HepG2 (cell line): ENCODE data around the gene TOP1. TPM values are rescaled to one million over a fixed set of nuclear protein-coding genes. Genes with fewer than 3 reads are reported as not detected.
A peak's percentile ranks its signal among the peaks of the same experiment; 100 is the strongest.

Experiments used
- ARID5B ChIP-seq: IDR thresholded peaks from 2 replicates; pipeline ENCODE4 v1.4.0; 2020; ENCODE audit warnings: mild to moderate bottlenecking, missing genetic modification reagents
- ARNTL ChIP-seq: sonication (generic); formaldehyde crosslinking; IDR thresholded peaks from 2 replicates; pipeline ENCODE4 v1.4.0; 2020; ENCODE audit warnings: mild to moderate bottlenecking, missing genetic modification reagents
- BRD4 ChIP-seq: sonication (generic); formaldehyde crosslinking; IDR thresholded peaks from 2 replicates; pipeline ENCODE4 v1.4.0; 2020; ENCODE audit warnings: missing genetic modification reagents
- ELF4 ChIP-seq: sonication (generic); formaldehyde crosslinking; IDR thresholded peaks from 2 replicates; pipeline ENCODE4 v1.5.0; 2020; ENCODE audit warnings: missing genetic modification reagents, mild to moderate bottlenecking, moderate library complexity, borderline replicate concordance
- FOSL2 ChIP-seq: sonication (generic); formaldehyde crosslinking; IDR thresholded peaks from 2 replicates; pipeline ENCODE4 v1.4.0; 2020; ENCODE audit warnings: missing genetic modification reagents
- FOXP1 ChIP-seq, 2 experiments: fragments of 450-650 bp in 1 of 2; IDR thresholded peaks; 2 replicates each; pipeline ENCODE4 v1.6.1; 2017 to 2018; ENCODE audit warnings: antibody characterized with exemption in 1 of 2
- GTF3A ChIP-seq: sonication (generic); formaldehyde crosslinking; conservative IDR thresholded peaks from 2 replicates; pipeline ENCODE4 v1.4.0; 2020; ENCODE audit warnings: mild to moderate bottlenecking, missing genetic modification reagents
- JUNB ChIP-seq: sonication (generic); formaldehyde crosslinking; IDR thresholded peaks from 2 replicates; pipeline ENCODE4 v1.8.0; 2022; ENCODE audit warnings: missing genetic modification reagents, mild to moderate bottlenecking, borderline replicate concordance
- KDM5A ChIP-seq: fragments of 200-600 bp; sonication (generic); IDR thresholded peaks from 2 replicates; pipeline ENCODE4 v1.7.0; 2018; ENCODE audit warnings: antibody characterized with exemption, mild to moderate bottlenecking, low read length, borderline replicate concordance
- MED1 ChIP-seq: sonication (generic); formaldehyde crosslinking; IDR thresholded peaks from 2 replicates; pipeline ENCODE4 v1.4.0; 2020; ENCODE audit warnings: missing genetic modification reagents
- MYNN ChIP-seq: sonication (generic); formaldehyde crosslinking; IDR thresholded peaks from 2 replicates; pipeline ENCODE4 v1.4.0; 2020; ENCODE audit warnings: mild to moderate bottlenecking, low read depth, missing genetic modification reagents
- NBN ChIP-seq: fragments of 450-650 bp; conservative IDR thresholded peaks from 2 replicates; pipeline ENCODE4 v1.6.1; 2017
- NRL ChIP-seq: sonication (generic); formaldehyde crosslinking; IDR thresholded peaks from 2 replicates; pipeline ENCODE4 v1.5.0; 2020; ENCODE audit warnings: missing genetic modification reagents, mild to moderate bottlenecking, moderate library complexity, borderline replicate concordance
- RCOR2 ChIP-seq: IDR thresholded peaks from 2 replicates; pipeline ENCODE4 v1.6.1; 2016; ENCODE audit warnings: missing biosample characterization, missing genetic modification reagents
- SKIL ChIP-seq: sonication (generic); formaldehyde crosslinking; IDR thresholded peaks from 2 replicates; pipeline ENCODE4 v1.8.0; 2022; ENCODE audit warnings: missing genetic modification reagents, mild to moderate bottlenecking, moderate library complexity, borderline replicate concordance
- SP140L ChIP-seq: sonication (generic); formaldehyde crosslinking; IDR thresholded peaks from 2 replicates; pipeline ENCODE4 v1.4.0; 2020; ENCODE audit warnings: missing genetic modification reagents, borderline replicate concordance
- TRIM24 ChIP-seq: sonication (generic); formaldehyde crosslinking; IDR thresholded peaks from 2 replicates; pipeline ENCODE4 v1.8.0; 2022; ENCODE audit warnings: mild to moderate bottlenecking, missing genetic modification reagents
- ZBTB37 ChIP-seq: sonication (generic); formaldehyde crosslinking; IDR thresholded peaks from 2 replicates; pipeline ENCODE4 v1.4.0; 2020; ENCODE audit warnings: mild to moderate bottlenecking, missing genetic modification reagents
- ZNF232 ChIP-seq: sonication (generic); formaldehyde crosslinking; IDR thresholded peaks from 2 replicates; pipeline ENCODE4 v1.4.0; 2020; ENCODE audit warnings: missing genetic modification reagents, borderline replicate concordance
- ZNF780A ChIP-seq: sonication (generic); formaldehyde crosslinking; IDR thresholded peaks from 2 replicates; pipeline ENCODE4 v1.8.0; 2022; ENCODE audit warnings: mild to moderate bottlenecking, missing genetic modification reagents, moderate library complexity
- ZNF839 ChIP-seq: sonication (generic); formaldehyde crosslinking; IDR thresholded peaks from 2 replicates; pipeline ENCODE4 v1.4.0; 2020; ENCODE audit warnings: missing genetic modification reagents, mild to moderate bottlenecking, borderline replicate concordance
- ZNF850 ChIP-seq: sonication (generic); formaldehyde crosslinking; conservative IDR thresholded peaks from 2 replicates; pipeline ENCODE4 v1.9.0; 2021; ENCODE audit warnings: mild to moderate bottlenecking, missing genetic modification reagents
- ZNF879 ChIP-seq: sonication (generic); formaldehyde crosslinking; IDR thresholded peaks from 2 replicates; pipeline ENCODE4 v1.8.1; 2023; ENCODE audit warnings: missing genetic modification reagents
- ZSCAN31 ChIP-seq: sonication (generic); formaldehyde crosslinking; IDR thresholded peaks from 2 replicates; pipeline ENCODE4 v1.5.0; 2020; ENCODE audit warnings: low read depth, mild to moderate bottlenecking, missing genetic modification reagents
- polyA plus RNA-seq, 8 experiments: library from polyadenylated mRNA; depleted of rRNA in 3 of 8; stranded (reverse) in 7 of 8; unstranded in 1 of 8; fragments of >200 nt; fragmentation: Illumina TruSeq in 4 of 8; extraction: Trizol in 4 of 8; gene quantifications; 2 replicates each; pipeline versions ENCODE4 v1.2.1 to v1.2.3, GENCODE V29; 2011 to 2016; ENCODE audit warnings: low read depth in 4 of 8, missing spikeins in 1 of 8, mixed read lengths in 1 of 8; ENCODE audit not compliant: insufficient read depth in 1 of 8
- total RNA-seq, 5 experiments: library from RNA; depleted of rRNA; stranded (reverse); fragments of >200 nt; fragmentation: Illumina TruSeq; extraction: Trizol; gene quantifications; 2 replicates each; pipeline ENCODE4 v1.2.3, GENCODE V29; 2016; ENCODE audit warnings: low read depth in 1 of 5

Gene TOP1
- total and polyA plus RNA-seq, 2 of the 13 experiments (the other 11 are each of a cell fraction or from before 2014, with no cell fraction given): 10.2 to 19.4 TPM

GRCh38 chr20:41014561-41015088 is 14.0 kb upstream of the TOP1 start (continued):
- TF ChIP-seq ARID5B (CRISPR knock-in tag): peak; percentile 75
- no peak for TF ChIP-seq ELF4 (CRISPR knock-in tag)
- TF ChIP-seq SP140L (CRISPR knock-in tag): no peak
- peak; percentile 57; the same call in 1 of the 2 replicates for TF ChIP-seq JUNB (CRISPR knock-in tag)
- no peak for TF ChIP-seq ZNF232 (CRISPR knock-in tag)
- peak; percentile 94 for TF ChIP-seq FOSL2 (CRISPR knock-in tag)
- peak; percentile 57 for TF ChIP-seq MED1 (CRISPR knock-in tag)
- TF ChIP-seq ZNF839 (CRISPR knock-in tag): no peak
- TF ChIP-seq TRIM24 (CRISPR knock-in tag): no peak
- no peak for TF ChIP-seq ZSCAN31 (CRISPR knock-in tag)
- no peak for TF ChIP-seq NRL (CRISPR knock-in tag)
- TF ChIP-seq ZNF879 (CRISPR knock-in tag): no peak
- no peak for TF ChIP-seq RCOR2 (CRISPR knock-in tag)
- TF ChIP-seq FOXP1 (IDR thresholded peaks at IDR 0.05): no peak
- peak; percentile 79 for TF ChIP-seq FOXP1 (CRISPR knock-in tag; IDR thresholded peaks at IDR 0.05)
- TF ChIP-seq ZNF850: no peak
- TF ChIP-seq BRD4 (CRISPR knock-in tag): no peak
- TF ChIP-seq ARNTL (CRISPR knock-in tag): no peak
- TF ChIP-seq GTF3A (CRISPR knock-in tag): no peak
- no peak for TF ChIP-seq KDM5A
- no peak for TF ChIP-seq ZBTB37
- TF ChIP-seq NBN: no peak
- TF ChIP-seq ZNF780A: no peak
- TF ChIP-seq SKIL: peak; percentile 32; the same call in 1 of the 2 replicates
- TF ChIP-seq MYNN: no peak
